H1 (cell line): Measurements from ENCODE around the gene FARS2. TPM values are rescaled to one million over a fixed set of nuclear protein-coding genes. Genes with fewer than 3 reads are reported as not detected.

Source experiments
- CTCF ChIA-PET: fragments of 300-600 bp; sonication (Branson Sonifier 250); formaldehyde crosslinking; loops from one replicate; lab custom pipeline; 2021; ENCODE audit not compliant: partially characterized antibody; lab: Charles Lee
- POLR2A ChIA-PET: fragments of 300-600 bp; sonication (Branson Sonifier 250); formaldehyde crosslinking; loops from one replicate; lab custom pipeline; 2021; ENCODE audit warnings: inconsistent platforms; ENCODE audit not compliant: partially characterized antibody; lab: Charles Lee
- DNase-seq, 2 experiments: peaks; one replicate each; pipeline versions ENCODE4 v3.0.0 to v3.0.0-alpha.2; 2010 to 2022; ENCODE audit warnings: low spot score in 2 of 2, low read depth in 1 of 2, mixed read lengths in 1 of 2
- FAIRE-seq: peaks from 2 replicates; lab custom pipeline; 2011; peaks lifted over from hg19 to GRCh38; lab: Jason Lieb, UNC
- H2AFZ ChIP-seq: 2 replicates; pipeline ENCODE4 v1.8.1; 2012; ENCODE audit warnings: low read length, inconsistent platforms
- H2AK5ac ChIP-seq: 2 replicates; pipeline ENCODE4 v1.6.1; 2013; ENCODE audit warnings: low read depth, low read length
- H2BK120ac ChIP-seq: replicated peaks from 2 replicates; pipeline ENCODE3; 2013; ENCODE audit warnings: low read depth, low read length, inconsistent platforms
- H2BK12ac ChIP-seq: 2 replicates; pipeline ENCODE4 v1.6.1; 2013; ENCODE audit warnings: low read depth, low read length
- H2BK15ac ChIP-seq: 2 replicates; pipeline ENCODE4 v1.6.1; 2013; ENCODE audit warnings: low read length
- H2BK20ac ChIP-seq: 2 replicates; pipeline ENCODE4 v1.6.1; 2013; ENCODE audit warnings: low read length
- H2BK5ac ChIP-seq: 2 replicates; pipeline ENCODE4 v1.6.1; 2013; ENCODE audit warnings: low read depth, low read length
- H3K14ac ChIP-seq: 2 replicates; pipeline ENCODE4 v1.6.1; 2013; ENCODE audit warnings: inconsistent platforms; ENCODE audit not compliant: insufficient read length
- H3K18ac ChIP-seq: 2 replicates; pipeline ENCODE4 v1.6.1; 2013; ENCODE audit warnings: low read length; ENCODE audit errors: extremely low read depth
- H3K23ac ChIP-seq: 2 replicates; pipeline ENCODE4 v1.6.1; 2013; ENCODE audit warnings: inconsistent platforms; ENCODE audit not compliant: insufficient read length
- H3K23me2 ChIP-seq: 2 replicates; pipeline ENCODE4 v1.6.1; 2013; ENCODE audit warnings: low read depth, low read length
- H3K27ac ChIP-seq: 2 replicates; pipeline ENCODE4 v1.6.1; 2011; ENCODE audit warnings: low read depth, low read length, inconsistent platforms
- H3K27me3 ChIP-seq, 4 experiments: replicated peaks in 1 of 4; 1 replicate in 1 of 4; 2 replicates in 3 of 4; pipeline versions ENCODE4 v1.6.1 to v1.8.1; 2011 to 2013; ENCODE audit warnings: low read length in 3 of 4, mild to moderate bottlenecking in 3 of 4, inconsistent platforms in 2 of 4, mixed read lengths in 2 of 4, moderate library complexity in 1 of 4; ENCODE audit not compliant: control insufficient read depth in 3 of 4, insufficient read depth in 3 of 4; ENCODE audit errors: extremely low read depth in 1 of 4
- H3K36me3 ChIP-seq, 4 experiments: 2 replicates each; pipeline versions ENCODE4 v1.6.1 to v1.8.1; 2011 to 2013; ENCODE audit warnings: mild to moderate bottlenecking in 4 of 4, low read length in 3 of 4, moderate library complexity in 2 of 4, control low read depth in 1 of 4, inconsistent platforms in 1 of 4; ENCODE audit not compliant: insufficient read depth in 4 of 4, control insufficient read depth in 2 of 4
- H3K4ac ChIP-seq: replicated peaks from 2 replicates; pipeline ENCODE3; 2013; ENCODE audit warnings: low read length, low read depth, mixed read lengths, inconsistent platforms; ENCODE audit not compliant: insufficient read length
- H3K4me1 ChIP-seq, 4 experiments: replicated peaks in 1 of 4; 1 replicate in 1 of 4; 2 replicates in 3 of 4; pipeline versions ENCODE4 v1.6.1 to v1.8.1; 2011 to 2013; ENCODE audit warnings: low read length in 3 of 4, inconsistent platforms in 2 of 4, mixed read lengths in 1 of 4; ENCODE audit not compliant: insufficient read depth in 4 of 4, control insufficient read depth in 3 of 4
- H3K4me2 ChIP-seq, 2 experiments: 2 replicates each; pipeline versions ENCODE4 v1.6.1 to v1.8.1; 2011 to 2013; ENCODE audit warnings: low read depth in 2 of 2, low read length in 2 of 2, control low read depth in 1 of 2, inconsistent platforms in 1 of 2, mild to moderate bottlenecking in 1 of 2; ENCODE audit not compliant: insufficient read depth in 1 of 2
- H3K4me3 ChIP-seq, 4 experiments: fragments of 200-600, 300-600 bp in 1 of 4; sonication (generic), shearing (Covaris generic), sonication (Bioruptor Twin) in 1 of 4; 2 replicates each; pipeline versions ENCODE4 v1.5.1 to v1.8.1; 2011 to 2016; ENCODE audit warnings: low read length in 4 of 4, low read depth in 3 of 4, control low read depth in 2 of 4, inconsistent platforms in 2 of 4, mild to moderate bottlenecking in 2 of 4, mixed read lengths in 1 of 4, moderate library complexity in 1 of 4; ENCODE audit not compliant: insufficient read depth in 2 of 4; ENCODE audit errors: extremely low read depth in 1 of 4
- H3K56ac ChIP-seq: replicated peaks from 2 replicates; pipeline ENCODE3; 2013; ENCODE audit warnings: low read depth, mild to moderate bottlenecking, mixed read lengths, low read length, inconsistent platforms; ENCODE audit not compliant: insufficient read length
- H3K79me1 ChIP-seq: 2 replicates; pipeline ENCODE4 v1.6.1; 2013; ENCODE audit warnings: low read depth, low read length, control low read depth
- H3K79me2 ChIP-seq, 2 experiments: 2 replicates each; pipeline versions ENCODE4 v1.6.1 to v1.8.1; 2012 to 2013; ENCODE audit warnings: low read length in 2 of 2, mild to moderate bottlenecking in 2 of 2, inconsistent platforms in 1 of 2; ENCODE audit not compliant: insufficient read depth in 2 of 2, control insufficient read depth in 1 of 2
- H3K9ac ChIP-seq, 4 experiments: replicated peaks in 1 of 4; 1 replicate in 1 of 4; 2 replicates in 3 of 4; pipeline versions ENCODE4 v1.6.1 to v1.8.1; 2011 to 2013; ENCODE audit warnings: low read depth in 3 of 4, low read length in 3 of 4, control low read depth in 2 of 4, mild to moderate bottlenecking in 2 of 4, moderate library complexity in 2 of 4, inconsistent platforms in 1 of 4; ENCODE audit errors: extremely low read depth in 1 of 4
- H3K9me3 ChIP-seq, 2 experiments: 2 replicates each; pipeline versions ENCODE4 v1.6.1 to v1.8.1; 2012 to 2013; ENCODE audit warnings: mild to moderate bottlenecking in 2 of 2, moderate library complexity in 2 of 2, control low read depth in 1 of 2, inconsistent platforms in 1 of 2, low read depth in 1 of 2, low read length in 1 of 2, mixed read lengths in 1 of 2; ENCODE audit not compliant: insufficient read depth in 2 of 2
- H4K20me1 ChIP-seq, 2 experiments: replicated peaks in 1 of 2; 2 replicates each; pipeline versions ENCODE3 to v1.8.1; 2011 to 2013; ENCODE audit warnings: inconsistent platforms in 2 of 2, low read length in 2 of 2, mild to moderate bottlenecking in 1 of 2; ENCODE audit not compliant: insufficient read depth in 2 of 2, control insufficient read depth in 1 of 2
- H4K5ac ChIP-seq: 2 replicates; pipeline ENCODE4 v1.6.1; 2013; ENCODE audit warnings: low read length, low read depth, mixed read lengths, inconsistent platforms; ENCODE audit not compliant: insufficient read length
- H4K8ac ChIP-seq: 2 replicates; pipeline ENCODE4 v1.8.0; 2013; ENCODE audit warnings: mild to moderate bottlenecking, moderate library complexity, low read length, inconsistent platforms; ENCODE audit not compliant: insufficient read depth; ENCODE audit errors: extremely low read depth
- H4K91ac ChIP-seq: replicated peaks from 2 replicates; pipeline ENCODE3; 2013; ENCODE audit warnings: low read length, mixed read lengths, inconsistent platforms; ENCODE audit not compliant: insufficient read length
- BRCA1 ChIP-seq: IDR thresholded peaks from 2 replicates; pipeline ENCODE4 v1.6.1; 2012; ENCODE audit warnings: low read depth, low read length, improper control_type of control experiment
- CHD2 ChIP-seq: IDR thresholded peaks from 2 replicates; pipeline ENCODE4 v1.6.1; 2012; ENCODE audit warnings: low read length, improper control_type of control experiment
- EP300 ChIP-seq, 2 experiments: IDR thresholded peaks; 1 replicate in 1 of 2; 2 replicates in 1 of 2; pipeline ENCODE4 v1.6.1; 2011 to 2012; ENCODE audit warnings: low read depth in 2 of 2, low read length in 2 of 2, mild to moderate bottlenecking in 2 of 2, borderline replicate concordance in 1 of 2, inconsistent platforms in 1 of 2, moderate library complexity in 1 of 2
- JUND ChIP-seq: IDR thresholded peaks from 2 replicates; pipeline ENCODE4 v1.6.1; 2011; ENCODE audit warnings: mild to moderate bottlenecking, improper control_type of control experiment, low read length
- KDM1A ChIP-seq: fragments of 200-600, 300-600 bp; sonication (generic); IDR thresholded peaks from 2 replicates; pipeline ENCODE4 v1.7.1; 2016; ENCODE audit warnings: mild to moderate bottlenecking, low read length, borderline replicate concordance
- KDM4A ChIP-seq: IDR thresholded peaks from one replicate; pipeline ENCODE4 v1.7.1; 2012; ENCODE audit warnings: low read depth, mild to moderate bottlenecking, moderate library complexity, low read length, inconsistent platforms; ENCODE audit not compliant: severe bottlenecking
- POLR2A ChIP-seq, 2 experiments: IDR thresholded peaks; 1 replicate in 1 of 2; 2 replicates in 1 of 2; pipeline ENCODE4 v1.6.1; 2011; ENCODE audit warnings: low read depth in 2 of 2, low read length in 2 of 2, mild to moderate bottlenecking in 2 of 2; ENCODE audit errors: control extremely low read depth in 1 of 2
- SP1 ChIP-seq: IDR thresholded peaks from 2 replicates; pipeline ENCODE4 v1.6.1; 2011; ENCODE audit warnings: low read depth, low read length
- SP2 ChIP-seq: IDR thresholded peaks from 2 replicates; pipeline ENCODE4 v1.6.1; 2012; ENCODE audit warnings: mild to moderate bottlenecking, low read length, inconsistent platforms
- SP4 ChIP-seq: IDR thresholded peaks from 2 replicates; pipeline ENCODE4 v1.6.1; 2012; ENCODE audit warnings: low read length, inconsistent platforms
- TAF1 ChIP-seq: IDR thresholded peaks from 2 replicates; pipeline ENCODE4 v1.6.1; 2011; ENCODE audit warnings: mild to moderate bottlenecking, low read depth, low read length
- TBP ChIP-seq: IDR thresholded peaks from 2 replicates; pipeline ENCODE4 v1.6.1; 2011; ENCODE audit warnings: low read depth, low read length, improper control_type of control experiment
- TEAD4 ChIP-seq: IDR thresholded peaks from 2 replicates; pipeline ENCODE4 v1.6.1; 2012; ENCODE audit warnings: low read depth, low read length, inconsistent platforms, mixed read lengths
- ZNF274 ChIP-seq: IDR thresholded peaks from 2 replicates; pipeline ENCODE4 v1.7.0; 2012; ENCODE audit warnings: low read length, borderline replicate concordance; ENCODE audit errors: extremely low read depth
- WGBS, 2 experiments: shearing (Covaris generic) in 1 of 2; methylation state at CpG; one replicate each; pipeline versions ENCODE4 v1.1.6 to v1.1.7; 2013 to 2015; ENCODE audit warnings: low lambda C conversion rate in 2 of 2, mixed read lengths in 2 of 2, inconsistent platforms in 1 of 2, low coverage in 1 of 2, missing lambda C conversion rate in 1 of 2; ENCODE audit not compliant: insufficient replicate concordance in 2 of 2, insufficient coverage in 1 of 2, insufficient read length in 1 of 2; ENCODE audit errors: extremely low coverage in 1 of 2, missing lambda C conversion rate in 1 of 2; 5-methylcytosine and 5-hydroxymethylcytosine counted together
- polyA plus RNA-seq, 7 experiments: library from polyadenylated mRNA; depleted of rRNA in 3 of 7; stranded (reverse) in 5 of 7; unstranded in 2 of 7; fragments of >200 nt in 5 of 7; fragments of 200-250 nt in 2 of 7; gene quantifications; 1 replicate in 5 of 7; 2 replicates in 1 of 7; 4 replicates in 1 of 7; pipeline versions ENCODE4 v1.2.1 to v1.2.3, GENCODE V29; 2011 to 2013; ENCODE audit warnings: missing spikeins in 2 of 7, mixed read lengths in 2 of 7
- total RNA-seq: library from RNA; stranded (reverse); fragmentation: NEBNext Ultra II Directional; extraction: Animal tissue kit (Norgen Biotek cat#: 25700); gene quantifications from 2 replicates; pipeline ENCODE4 v1.2.1, GENCODE V29; 2021

The FARS2 gene
- total and polyA plus RNA-seq, 2 of the 8 experiments (the other 6 are each of a cell fraction or from before 2014, with no cell fraction given) = 11.7 to 14.4 TPM

DNA sequence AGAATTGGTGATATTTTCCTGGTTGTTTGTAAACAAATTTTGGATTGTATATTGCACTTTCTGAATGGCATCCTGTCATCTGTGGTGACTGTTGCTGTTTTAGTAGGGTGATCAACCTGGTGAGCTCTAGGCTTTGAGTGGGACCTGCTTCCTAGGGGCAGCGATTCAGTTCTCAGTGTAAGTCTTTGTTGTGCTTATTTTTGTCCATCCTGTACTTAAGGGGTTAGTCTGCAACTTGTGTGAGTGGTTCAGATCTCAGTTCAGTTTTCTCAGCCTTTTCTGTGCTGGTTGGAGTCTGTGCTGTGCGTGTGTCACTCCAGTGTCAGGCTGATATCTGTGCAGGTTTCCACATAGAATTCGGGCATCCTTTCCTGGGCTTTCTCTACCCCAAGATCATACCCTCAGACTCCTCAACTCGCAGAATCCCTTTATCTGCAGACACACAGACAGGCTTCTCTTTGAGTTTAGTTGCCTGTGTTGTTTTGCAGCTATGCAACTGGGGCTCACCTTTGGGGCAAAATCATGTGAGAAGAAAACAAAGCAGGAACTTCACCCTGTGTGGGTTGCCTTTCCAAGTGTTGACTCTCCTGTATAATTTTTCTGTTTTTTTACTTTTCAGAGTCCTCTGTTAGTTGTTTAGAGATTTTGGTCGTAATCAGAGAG, 177.7 kb downstream of the FARS2 start:
- H3K4me2 ChIP-seq = peak overlapping the region; percentile 68 to 82
- CTCF ChIA-PET = no interaction called here
- TF ChIP-seq EP300 (IDR thresholded peaks at IDR 0.05; ENCODE audit: borderline replicate concordance in 1 of 2, low read depth in 2 of 2, low read length in 2 of 2) (peak in 1 of 2 experiments; percentile 63; a peak in 1 of 3 replicates), SP4 (no peak), JUND (0 out of 2 replicates have a peak, but pooled peaks have one; percentile 11), KDM4A (no peak), SP1 (peak; percentile 57), TAF1 (no peak), KDM1A (no peak), CHD2 (no peak), ZNF274 (no peak), BRCA1 (no peak), SP2 (no peak), TBP (no peak), TEAD4 (no peak), POLR2A (IDR thresholded peaks at IDR 0.05; ENCODE audit: control extremely low read depth in 1 of 2, low read depth in 2 of 2, low read length in 2 of 2) (peak in 1 of 2 experiments; percentile 26; a peak in 1 of 3 replicates)

More for the DNA sequence above, 177.7 kb downstream of the FARS2 start:
- Histone ChIP-seq H2BK20ac (no peak overlapping the region), H3K18ac (peak overlapping the region; percentile 40; the same call in 1 of the 2 replicates), H3K79me2 (no peaks in the 10 kb centered on the region), H3K4me3 (peak overlapping the region in 3 of 4 experiments; percentile 9 to 32 (median 30); a peak in 2 of 8 replicates), H3K23ac (no peak overlapping the region), H3K79me1 (no peaks in the 10 kb centered on the region), H3K56ac (no peak overlapping the region), H3K36me3 (no peaks in the 10 kb centered on the region), H4K5ac (no peak overlapping the region), H4K8ac (no peak overlapping the region), H3K4ac (peak overlapping the region; percentile 20), H3K9me3 (no peaks in the 10 kb centered on the region), H3K27me3 (no peaks in the 10 kb centered on the region), H3K27ac (no peak overlapping the region), H4K20me1 (no peaks in the 10 kb centered on the region), H3K4me1 (peaks cover 2 to 11% (median 7%) of the 10 kb centered on the region in 4 experiments; a peak in 5 of 7 replicates), H3K14ac (no peak overlapping the region), H3K23me2 (0 out of 2 replicates have a peak, but pooled peaks cover 2% of the 10 kb centered on the region), H2AFZ (no peak overlapping the region), H2BK15ac (no peak overlapping the region), H3K9ac (peak overlapping the region in 1 of 4 experiments; percentile 25; a peak in 1 of 7 replicates), H2BK5ac (peak overlapping the region; percentile 73; the same call in 1 of the 2 replicates), H2BK12ac (peak overlapping the region; percentile 75; the same call in 1 of the 2 replicates), H4K91ac (no peak overlapping the region), H2BK120ac (peak overlapping the region; percentile 84), H2AK5ac (0 out of 2 replicates have a peak overlapping the region, but pooled peaks have one; percentile 61)
- DNase-seq (peak in 1 of 2 experiments; percentile 59), FAIRE-seq (peak; percentile 92)
- 20% methylated on average over 5 of the region's 5 CpGs; no CpG with 5 or more reads in 1 of the 2 experiments for WGBS, 2 experiments
- POLR2A ChIA-PET = no interaction called here
